Thymus (tissue), 11 donors: Measurements from ENCODE around the gene NRXN3. TPM values are rescaled to one million over a fixed set of nuclear protein-coding genes. Genes with fewer than 3 reads are reported as not detected.

ENCODE experiments used
- DNase-seq, 9 donors: peaks; one replicate each; pipeline ENCODE4 v3.0.0-alpha.2; 2013; ENCODE audit warnings: low spot score in 9 of 9, low read depth in 6 of 9, missing footprints in 1 of 9
- H3K27ac ChIP-seq, 2 donors: one replicate each; pipeline ENCODE4 v1.5.1; 2013; ENCODE audit warnings: control low read depth in 1 of 2, low read depth in 1 of 2, low read length in 1 of 2, mild to moderate bottlenecking in 1 of 2, moderate library complexity in 1 of 2
- H3K27me3 ChIP-seq, 2 donors: one replicate each; pipeline ENCODE4 v1.5.1; 2013; ENCODE audit warnings: low read length in 1 of 2; ENCODE audit not compliant: control insufficient read depth in 2 of 2, insufficient read depth in 1 of 2
- H3K36me3 ChIP-seq, 2 donors: one replicate each; pipeline ENCODE4 v1.5.1; 2013; ENCODE audit warnings: low read length in 1 of 2, mild to moderate bottlenecking in 1 of 2, moderate library complexity in 1 of 2; ENCODE audit not compliant: control insufficient read depth in 2 of 2, insufficient read depth in 2 of 2
- H3K4me1 ChIP-seq, 2 donors: one replicate each; pipeline ENCODE4 v1.5.1; 2013; ENCODE audit warnings: low read length in 2 of 2; ENCODE audit not compliant: control insufficient read depth in 2 of 2, insufficient read depth in 2 of 2
- H3K4me3 ChIP-seq, 2 donors: one replicate each; pipeline ENCODE4 v1.5.1; 2013; ENCODE audit warnings: low read length in 2 of 2, control low read depth in 1 of 2, mild to moderate bottlenecking in 1 of 2
- H3K9me3 ChIP-seq, 2 donors: one replicate each; pipeline ENCODE4 v1.5.1; 2013; ENCODE audit warnings: low read length in 1 of 2, mild to moderate bottlenecking in 1 of 2; ENCODE audit not compliant: control insufficient read depth in 2 of 2, insufficient read depth in 1 of 2
- WGBS: extraction: QIAGEN DNeasy Blood & Tissue Kit; methylation state at CpG from one replicate; pipeline ENCODE4 v1.1.7; 2013; 5-methylcytosine and 5-hydroxymethylcytosine counted together
- polyA plus RNA-seq: library from polyadenylated mRNA; stranded (reverse); fragments of 200-250 nt; gene quantifications from one replicate; pipeline ENCODE4 v1.2.3, GENCODE V29; 2013
- total RNA-seq: library from RNA; stranded (reverse); fragments of 120-200 nt; gene quantifications from one replicate; pipeline ENCODE4 v1.2.4, GENCODE V29; 2013
- donor health status: healthy.

Gene NRXN3
- total and polyA plus RNA-seq, 2 donors = 1.5 to 3.7 TPM

DNA sequence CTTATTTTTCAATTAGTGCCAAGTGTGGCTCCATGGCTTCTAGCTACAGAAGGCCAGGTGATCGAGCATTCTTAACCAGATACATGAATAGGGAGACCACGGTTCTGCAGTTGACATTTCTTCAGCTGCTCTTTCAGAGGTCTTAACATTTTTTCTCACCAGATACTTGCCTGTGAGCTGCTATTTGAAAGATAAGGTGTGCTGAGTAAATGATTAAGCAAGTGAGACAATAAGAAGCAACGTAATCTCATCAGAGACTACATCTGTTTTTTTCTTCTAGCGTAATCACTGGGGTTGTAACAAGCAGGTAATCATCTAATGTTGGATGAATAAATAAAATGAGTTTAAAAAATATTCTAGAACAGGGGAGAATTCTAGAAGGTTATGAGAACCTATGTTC is 1128.2 kb downstream of the NRXN3 start:
- Histone ChIP-seq H3K27ac (no peak overlapping the region), H3K27me3 (no peaks in the 10 kb centered on the region), H3K9me3 (no peaks in the 10 kb centered on the region), H3K4me1 (no peaks in the 10 kb centered on the region), H3K4me3 (no peak overlapping the region), H3K36me3 (no peaks in the 10 kb centered on the region)
- DNase-seq = no peak
- 92% methylated on average over 4 of the region's 4 CpGs for WGBS

DNA sequence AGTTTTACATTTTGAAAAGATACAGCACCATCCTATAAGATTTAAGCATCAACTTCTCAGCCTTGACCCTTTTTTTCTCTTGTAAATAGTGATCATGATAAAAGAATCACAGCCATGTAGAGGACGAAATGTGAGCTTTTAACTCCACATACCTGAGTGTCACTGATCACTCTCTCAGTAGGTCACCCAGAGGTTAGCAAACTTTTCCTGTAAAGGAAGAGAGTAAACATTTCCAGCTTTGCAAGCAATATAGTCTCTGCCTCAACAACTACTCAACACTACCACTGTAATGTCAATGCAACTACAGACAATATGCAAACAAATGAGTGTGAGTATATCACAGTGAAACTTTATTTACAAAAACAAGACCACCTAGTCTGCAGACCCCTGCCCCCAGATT is 1129.0 kb downstream of the NRXN3 start:
- Histone ChIP-seq H3K4me3 (no peak overlapping the region), H3K4me1 (no peaks in the 10 kb centered on the region), H3K9me3 (no peaks in the 10 kb centered on the region), H3K27me3 (no peaks in the 10 kb centered on the region), H3K27ac (no peak overlapping the region), H3K36me3 (no peaks in the 10 kb centered on the region)
- no peak for DNase-seq
- WGBS = 65% methylated on average over 1 of the region's 1 CpG

DNA sequence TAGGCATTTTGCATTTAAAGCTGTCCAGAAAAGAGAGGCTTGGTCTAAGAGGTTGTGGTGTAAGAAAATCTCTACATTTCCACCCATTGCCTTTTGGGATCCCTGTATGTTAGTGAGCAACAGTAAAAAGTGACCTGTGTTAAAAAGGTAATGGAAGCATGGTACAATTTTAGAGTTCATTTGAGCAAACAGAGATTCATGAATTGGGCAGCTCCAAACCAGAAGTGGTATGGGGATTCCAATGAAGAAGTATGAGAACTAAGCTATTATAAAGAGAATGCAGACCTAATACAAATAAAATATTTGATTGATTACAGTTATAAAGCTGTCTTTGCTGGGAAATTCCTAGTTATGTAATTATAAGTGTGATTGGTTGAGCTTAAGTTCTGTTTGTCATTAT is 1134.1 kb downstream of the NRXN3 start:
- Histone ChIP-seq H3K9me3 (no peaks in the 10 kb centered on the region), H3K27me3 (no peaks in the 10 kb centered on the region), H3K27ac (no peak overlapping the region), H3K36me3 (no peaks in the 10 kb centered on the region), H3K4me3 (no peak overlapping the region), H3K4me1 (no peaks in the 10 kb centered on the region)
- DNase-seq = no peak

DNA sequence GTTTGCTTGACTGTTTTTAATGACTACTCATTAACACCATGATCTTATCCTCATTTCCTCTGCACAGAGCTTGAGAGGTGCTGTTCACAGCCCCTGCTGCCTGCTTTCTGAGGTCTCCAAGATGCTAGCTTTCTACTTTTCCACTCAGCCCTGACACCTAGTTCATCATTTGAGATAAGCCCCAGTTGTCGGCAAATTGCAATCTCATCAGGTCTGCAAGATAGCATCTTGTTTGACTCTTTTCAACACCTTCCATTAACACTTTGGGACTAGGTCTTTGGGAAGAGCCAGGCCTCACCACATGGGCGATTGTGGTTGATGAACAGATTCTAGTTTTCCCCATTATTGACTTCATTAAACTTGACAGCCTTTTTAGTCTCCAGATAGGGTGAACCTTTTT is 1136.4 kb downstream of the NRXN3 start:
- no peaks in the 10 kb centered on the region for H3K36me3 ChIP-seq
- no peak overlapping the region for H3K27ac ChIP-seq
- 33% methylated on average over 2 of the region's 2 CpGs for WGBS
- no peak for DNase-seq
- no peaks in the 10 kb centered on the region for H3K9me3 ChIP-seq
- H3K4me1 ChIP-seq = no peaks in the 10 kb centered on the region
- H3K27me3 ChIP-seq = no peaks in the 10 kb centered on the region
- no peak overlapping the region for H3K4me3 ChIP-seq

DNA sequence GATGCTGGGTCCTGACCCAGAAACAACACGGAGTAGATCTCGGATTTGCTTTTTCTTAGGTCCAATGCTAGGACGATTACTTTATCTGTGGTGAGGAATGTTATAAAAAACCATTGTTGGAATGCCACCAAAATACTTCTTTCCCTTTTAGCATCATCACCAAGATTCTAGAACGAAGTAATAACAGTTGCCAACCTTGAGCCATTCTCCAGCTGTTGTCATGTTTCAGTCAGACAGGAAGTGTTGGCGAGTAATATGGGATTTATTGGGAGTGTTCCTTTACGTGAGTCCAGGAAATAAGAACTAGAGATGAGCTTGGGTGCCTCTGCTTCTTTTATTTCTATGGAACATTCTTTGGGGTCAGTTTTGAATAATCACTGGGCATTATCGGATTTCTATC is 1148.2 kb downstream of the NRXN3 start:
- DNase-seq = no peak
- H3K4me3 ChIP-seq = no peak overlapping the region
- no peaks in the 10 kb centered on the region for H3K4me1 ChIP-seq
- no peaks in the 10 kb centered on the region for H3K9me3 ChIP-seq
- WGBS = 81% methylated on average over 7 of the region's 7 CpGs
- no peaks in the 10 kb centered on the region for H3K27me3 ChIP-seq
- no peaks in the 10 kb centered on the region for H3K36me3 ChIP-seq
- H3K27ac ChIP-seq = no peak overlapping the region

DNA sequence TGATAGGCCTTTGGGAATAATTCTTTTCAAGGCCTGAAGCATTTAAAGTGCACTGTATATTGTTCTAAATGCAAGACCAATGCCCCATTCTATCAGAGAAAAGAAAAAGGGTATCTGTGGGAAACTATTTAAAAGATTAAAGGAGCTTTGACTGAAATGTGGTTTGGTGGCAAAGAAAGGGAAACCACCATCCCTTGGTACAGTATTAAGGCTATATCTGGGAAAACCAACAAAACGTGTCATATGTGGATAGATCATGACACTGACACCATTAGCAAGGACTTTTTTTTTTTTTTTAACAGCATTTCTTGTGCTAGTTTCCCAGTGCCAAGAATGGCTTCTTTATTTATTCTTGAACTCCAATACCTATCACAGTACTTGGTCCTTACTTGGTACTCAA is 1150.4 kb downstream of the NRXN3 start:
- H3K4me3 ChIP-seq = no peak overlapping the region
- H3K4me1 ChIP-seq = no peaks in the 10 kb centered on the region
- no peaks in the 10 kb centered on the region for H3K9me3 ChIP-seq
- DNase-seq = no peak
- 14% methylated on average over 1 of the region's 1 CpG for WGBS
- no peak overlapping the region for H3K27ac ChIP-seq
- no peaks in the 10 kb centered on the region for H3K36me3 ChIP-seq
- H3K27me3 ChIP-seq = no peaks in the 10 kb centered on the region

DNA sequence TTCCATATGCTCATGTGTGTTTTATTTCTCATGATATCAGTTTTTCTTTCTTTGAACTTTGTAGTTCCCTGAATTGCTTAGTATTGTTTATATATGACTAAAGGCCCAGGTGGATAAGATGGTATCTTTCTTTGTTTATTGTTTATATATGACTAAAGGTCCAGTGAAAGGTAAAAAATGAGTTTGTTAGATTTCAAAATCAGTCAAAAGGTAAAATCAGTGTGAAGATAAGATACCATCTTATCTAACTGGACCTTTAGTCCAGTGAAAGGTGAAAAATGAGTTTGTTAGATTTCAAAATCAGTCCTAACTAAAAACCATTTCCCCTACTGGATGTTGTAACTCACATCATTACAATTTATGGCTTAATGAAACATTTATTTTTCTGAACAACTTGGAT is 1150.9 kb downstream of the NRXN3 start:
- DNase-seq = no peak
- H3K27ac ChIP-seq = no peak overlapping the region
- H3K9me3 ChIP-seq = no peaks in the 10 kb centered on the region
- no peaks in the 10 kb centered on the region for H3K4me1 ChIP-seq
- no peak overlapping the region for H3K4me3 ChIP-seq
- no peaks in the 10 kb centered on the region for H3K27me3 ChIP-seq
- H3K36me3 ChIP-seq = no peaks in the 10 kb centered on the region

DNA sequence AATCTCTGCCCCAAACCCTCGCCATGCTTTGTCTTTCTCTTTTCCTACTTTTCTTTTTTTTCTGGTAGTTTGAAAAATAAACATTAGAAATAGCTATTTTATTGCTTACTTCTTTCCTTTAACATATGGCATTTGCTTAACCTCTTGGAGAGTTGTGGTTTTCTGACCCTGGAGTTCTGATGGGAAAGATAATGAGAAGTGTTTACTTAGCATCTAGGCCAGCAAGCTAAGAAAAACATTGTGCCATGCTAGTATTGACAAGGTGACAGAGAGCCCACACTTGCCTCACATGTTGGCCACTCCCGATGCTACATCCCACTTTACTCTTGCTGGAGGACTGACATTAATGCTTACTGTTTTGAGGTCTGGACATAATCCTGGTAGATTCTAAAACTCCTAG is 1154.9 kb downstream of the NRXN3 start:
- WGBS = 20% methylated on average over 2 of the region's 2 CpGs
- H3K27ac ChIP-seq = no peak overlapping the region
- no peak overlapping the region for H3K4me3 ChIP-seq
- no peaks in the 10 kb centered on the region for H3K4me1 ChIP-seq
- no peaks in the 10 kb centered on the region for H3K36me3 ChIP-seq
- H3K9me3 ChIP-seq = no peaks in the 10 kb centered on the region
- DNase-seq = no peak
- no peaks in the 10 kb centered on the region for H3K27me3 ChIP-seq

DNA sequence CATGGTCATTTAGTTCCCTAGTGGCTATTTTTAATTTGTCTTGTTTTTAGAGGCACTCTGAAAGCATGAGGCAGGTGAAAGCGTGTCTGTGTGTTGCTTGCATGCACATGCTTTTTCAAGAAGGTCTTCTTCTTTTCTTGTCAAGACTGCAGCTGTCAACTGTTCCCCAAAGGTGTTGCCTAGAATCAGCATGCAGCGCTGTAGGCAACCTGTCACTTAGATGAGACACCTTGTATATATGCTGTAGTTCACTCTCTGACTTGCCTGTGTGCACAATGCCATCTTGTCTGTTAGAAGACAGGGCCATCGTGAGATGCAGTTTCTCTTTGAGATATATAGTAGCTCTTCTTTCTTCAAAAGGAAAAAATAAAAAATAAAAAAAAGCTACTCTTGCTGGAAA is 1155.4 kb downstream of the NRXN3 start:
- Histone ChIP-seq H3K4me3 (no peak overlapping the region), H3K27me3 (no peaks in the 10 kb centered on the region), H3K27ac (no peak overlapping the region), H3K4me1 (no peaks in the 10 kb centered on the region), H3K36me3 (no peaks in the 10 kb centered on the region), H3K9me3 (no peaks in the 10 kb centered on the region)
- WGBS = 83% methylated on average over 3 of the region's 3 CpGs
- DNase-seq = no peak

DNA sequence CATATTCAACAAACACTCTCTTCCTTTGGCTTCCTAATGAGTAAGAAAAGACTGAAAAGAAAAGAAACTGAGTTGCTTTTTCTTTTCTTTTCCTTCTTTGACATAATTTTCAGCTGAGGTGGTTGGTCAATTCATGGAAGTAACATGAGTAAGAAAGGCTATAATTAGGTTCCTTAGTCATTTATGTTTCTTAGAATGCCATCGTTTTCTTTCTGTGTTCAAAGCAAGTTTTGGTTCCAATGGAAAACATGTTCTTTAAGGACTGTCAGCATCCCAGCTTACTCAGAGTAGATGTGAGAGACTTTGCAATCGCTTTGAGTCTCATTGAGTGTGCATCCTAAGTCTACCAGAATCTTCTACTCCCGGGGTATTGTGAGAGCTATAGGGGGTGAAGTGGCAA is 1158.7 kb downstream of the NRXN3 start:
- no peaks in the 10 kb centered on the region for H3K9me3 ChIP-seq
- no peak overlapping the region for H3K4me3 ChIP-seq
- H3K27ac ChIP-seq = no peak overlapping the region
- no peak for DNase-seq
- H3K36me3 ChIP-seq = no peaks in the 10 kb centered on the region
- no peaks in the 10 kb centered on the region for H3K27me3 ChIP-seq
- WGBS = 93% methylated on average over 3 of the region's 3 CpGs
- no peaks in the 10 kb centered on the region for H3K4me1 ChIP-seq
